GM18868 (cell line): ENCODE data around the gene LAD1.

Experiments
- ATAC-seq: cut with Tn5 transposase; IDR thresholded peaks from one replicate; pipeline ENCODE4 v1.9.1; 2021; ENCODE audit warnings: mild to moderate bottlenecking, moderate library complexity; ENCODE audit not compliant: unreplicated experiment

LAD1 gene

GRCh38 chr1:201419746-201420607, 20.9 kb upstream of the LAD1 start:
- ATAC-seq = peak; percentile 56

DNA sequence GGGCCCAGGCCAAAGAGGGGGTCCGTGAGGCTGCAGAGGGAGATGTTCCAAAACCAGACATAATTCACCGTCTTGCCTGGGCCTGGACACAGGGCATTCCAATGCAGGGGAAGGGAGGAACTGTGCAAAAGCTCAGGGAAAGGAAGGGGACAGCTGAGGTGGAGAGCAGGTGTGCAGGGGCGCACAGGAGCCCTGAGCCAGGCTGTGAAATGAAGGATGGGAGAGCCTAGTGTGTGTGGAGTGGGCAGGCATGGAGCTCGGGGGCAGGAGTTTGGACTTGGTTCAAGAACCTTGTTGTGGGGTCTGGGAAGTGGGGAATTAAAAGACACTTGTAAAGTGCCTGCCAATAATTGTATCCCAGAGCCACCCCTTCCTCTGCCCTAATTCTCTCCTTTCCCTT, 20.1 kb upstream of the LAD1 start:
- no peak for ATAC-seq

DNA sequence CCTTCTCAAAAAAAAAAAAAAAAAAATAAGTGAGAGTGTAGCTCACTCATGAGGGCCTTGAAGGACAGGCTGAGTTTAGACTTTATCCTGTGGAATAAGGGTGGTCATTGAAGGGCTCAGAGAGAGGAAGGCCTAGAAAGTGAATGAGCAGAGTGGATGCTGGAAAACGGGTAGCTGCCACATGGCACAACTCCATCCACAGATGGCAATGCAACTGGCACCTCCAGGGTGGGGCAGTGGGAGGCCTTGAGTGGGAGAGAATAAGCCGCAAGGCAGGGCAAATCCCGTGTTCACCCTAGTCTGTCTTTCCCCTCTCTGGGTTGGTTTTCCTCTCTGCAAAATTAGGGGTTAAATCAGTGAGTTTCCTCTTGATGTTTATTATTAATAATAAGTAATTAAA, 19.3 kb upstream of the LAD1 start:
- ATAC-seq = no peak

DNA sequence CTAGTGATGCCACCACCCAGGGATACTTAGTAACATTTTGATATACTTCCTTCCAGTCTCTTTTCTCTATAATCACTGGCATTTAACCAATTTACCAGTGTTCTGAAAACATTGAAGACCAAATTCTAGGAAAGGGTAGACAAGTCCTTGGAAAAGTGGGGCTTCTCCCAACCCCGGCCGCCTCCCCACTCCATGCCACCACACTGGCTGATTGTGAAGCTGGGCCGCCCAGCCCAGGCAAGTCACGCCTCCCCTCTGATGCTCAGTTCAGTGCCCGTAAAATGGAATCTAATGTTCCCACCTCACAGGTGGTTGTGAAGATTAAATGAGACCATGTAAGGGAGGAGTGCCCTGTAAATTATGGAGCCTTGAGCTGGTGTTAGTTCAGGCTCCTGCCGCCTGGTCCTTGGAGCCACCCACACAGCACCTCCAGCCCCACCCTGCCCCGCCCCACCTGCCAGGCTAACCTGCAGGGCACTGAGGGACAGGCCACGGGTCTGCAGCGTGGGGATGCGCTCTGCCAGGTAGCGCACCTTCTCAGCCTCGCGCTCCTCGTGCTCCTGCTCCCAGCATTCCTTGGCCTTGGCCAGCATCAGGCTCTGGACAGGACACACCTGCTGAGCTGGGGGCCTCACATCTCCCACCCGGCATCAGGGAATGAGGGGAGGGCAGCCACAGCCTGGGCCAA, 15.1 kb upstream of the LAD1 start:
- no peak for ATAC-seq

DNA sequence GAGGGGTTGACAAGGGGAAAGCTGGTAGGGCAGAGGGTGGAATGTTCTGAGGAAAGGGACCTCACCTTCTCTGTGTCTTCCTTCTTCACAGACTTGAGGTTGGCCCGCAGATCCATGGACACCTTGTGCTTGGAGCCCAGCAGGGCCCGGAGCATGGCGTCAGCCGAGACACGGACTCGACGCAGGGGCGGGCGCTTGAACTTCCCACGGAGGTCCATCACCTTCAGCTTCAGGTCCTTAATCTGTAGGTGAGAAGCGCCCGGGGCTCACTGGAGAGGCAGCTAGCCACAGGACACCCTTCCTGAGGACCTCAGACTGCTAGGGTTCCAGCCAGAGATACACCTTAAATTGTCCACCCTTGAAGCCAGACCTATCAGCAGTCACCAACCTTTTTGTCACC, 12.2 kb upstream of the LAD1 start:
- ATAC-seq = no peak

- ATAC-seq = no peak
Measured at GRCh38 chr1:201409440-201409839, 10.3 kb upstream of the LAD1 start.

GRCh38 chr1:201408834-201409200, 9.7 kb upstream of the LAD1 start:
- ATAC-seq = no peak

GRCh38 chr1:201408176-201408833, 9.2 kb upstream of the LAD1 start:
- peak; percentile 42 for ATAC-seq

DNA sequence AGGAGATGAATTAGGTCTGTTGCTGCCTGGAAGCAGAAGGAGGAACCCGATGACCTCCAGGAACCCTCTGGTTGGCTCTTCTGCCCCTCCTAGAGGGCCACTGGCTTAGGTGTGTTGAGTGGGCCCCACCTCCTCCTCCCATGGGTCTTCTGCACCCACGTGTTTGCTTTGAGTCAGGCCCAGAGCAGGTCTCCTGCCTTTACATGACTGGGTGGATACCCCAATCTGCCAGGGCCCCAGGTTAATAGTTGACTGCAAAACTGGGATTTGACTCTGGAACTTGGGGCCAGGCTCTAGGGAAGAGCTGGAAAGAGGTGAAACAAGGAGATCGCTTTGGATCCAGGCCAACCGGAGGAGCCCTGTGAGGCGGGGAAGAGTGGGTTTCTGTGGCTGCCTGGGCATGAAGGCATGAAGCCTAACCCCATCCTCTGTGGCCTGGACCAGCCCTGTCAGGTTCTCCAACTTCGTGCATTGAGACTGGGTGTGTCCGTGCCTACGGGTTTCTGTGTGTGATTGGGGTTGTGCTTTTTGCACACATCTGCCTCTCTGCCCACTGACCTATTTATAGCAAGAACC, 7.8 kb upstream of the LAD1 start:
- ATAC-seq = no peak

GRCh38 chr1:201405484-201405831, 6.3 kb upstream of the LAD1 start:
- no peak for ATAC-seq

- no peak for ATAC-seq
Measured at GRCh38 chr1:201404722-201405483, 5.8 kb upstream of the LAD1 start.

DNA sequence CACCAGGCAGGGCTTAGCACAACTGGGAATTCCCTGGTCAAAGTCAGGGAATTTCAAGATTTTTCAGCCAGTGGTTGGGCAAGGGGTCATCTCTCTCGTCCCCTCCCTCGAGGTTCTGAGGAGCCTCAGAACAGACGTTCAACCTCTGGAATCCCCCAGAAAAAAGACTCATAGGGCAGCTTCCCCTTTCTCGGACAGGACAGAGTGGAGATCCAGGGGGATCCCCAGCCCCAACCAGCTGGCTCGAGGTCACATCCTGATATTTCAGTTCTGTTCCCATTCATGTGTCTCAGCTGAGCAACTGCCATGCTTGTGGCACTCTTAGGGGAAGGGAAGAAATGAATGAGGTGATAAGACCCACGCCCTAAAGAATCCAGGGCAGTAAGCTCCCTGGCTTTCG, 4.9 kb upstream of the LAD1 start:
- ATAC-seq = peak; percentile 41

- no peak for ATAC-seq
Measured at GRCh38 chr1:201403359-201403758, 4.2 kb upstream of the LAD1 start.

GRCh38 chr1:201401700-201402099, 2.6 kb upstream of the LAD1 start:
- no peak for ATAC-seq

DNA sequence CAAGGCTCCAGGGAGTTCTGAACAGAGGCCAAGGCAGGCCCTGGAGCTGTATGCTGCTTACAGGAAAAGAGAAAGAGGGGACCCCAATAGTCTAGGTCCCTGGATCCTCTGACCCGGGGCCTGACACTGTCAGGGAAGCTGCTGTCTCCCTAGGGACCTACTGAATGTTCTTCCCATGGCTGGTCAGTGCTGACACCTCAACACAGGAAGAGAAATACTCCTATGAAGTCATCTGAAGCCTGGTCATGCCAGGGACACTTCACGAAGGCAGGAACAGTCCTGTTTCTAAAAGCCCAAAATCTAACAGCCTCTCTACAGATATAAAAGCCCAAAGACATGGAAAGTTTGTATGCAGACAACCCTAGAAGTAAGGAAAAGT, 1.7 kb upstream of the LAD1 start:
- no peak for ATAC-seq

- ATAC-seq = no peak
Measured at GRCh38 chr1:201400212-201400851, 1.2 kb upstream of the LAD1 start.

DNA sequence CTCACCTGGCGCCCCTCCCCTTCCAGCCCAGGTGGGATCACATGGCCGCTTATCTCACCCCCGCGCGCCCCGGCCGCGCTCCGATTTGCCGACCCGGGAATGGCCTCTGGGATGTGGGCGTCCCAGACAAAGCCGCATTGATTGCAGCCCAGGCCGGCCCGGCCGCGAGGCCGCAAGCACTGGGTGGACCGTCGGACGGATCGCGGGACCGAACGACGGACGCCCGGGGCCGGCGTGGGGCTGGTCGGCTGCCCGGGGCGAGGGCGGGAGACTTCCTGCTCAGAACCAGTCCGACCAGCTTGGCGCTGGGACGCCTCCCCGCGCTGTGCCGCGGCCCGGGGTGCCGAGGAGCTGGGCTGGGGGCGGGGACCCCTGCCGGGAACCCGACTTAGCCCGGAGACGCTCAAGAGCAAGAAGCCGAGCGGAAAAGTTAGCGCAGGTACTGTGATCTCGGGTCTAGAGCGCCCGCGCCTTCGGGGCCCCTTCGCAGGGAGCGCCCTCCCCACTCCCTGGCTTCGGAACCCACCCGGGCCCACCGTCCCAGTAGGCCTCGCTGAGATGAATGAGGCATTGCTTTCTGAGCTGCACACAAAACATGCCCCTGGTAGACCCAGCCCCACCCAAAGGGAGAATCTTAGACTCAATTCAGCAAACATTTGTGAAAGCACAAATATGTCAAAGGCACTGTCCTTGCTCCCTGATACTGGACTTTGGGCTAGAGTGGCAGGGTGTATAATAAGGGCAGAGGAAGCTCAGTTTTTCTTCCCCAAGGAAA, 415 bp upstream of the LAD1 start:
- no peak for ATAC-seq

DNA sequence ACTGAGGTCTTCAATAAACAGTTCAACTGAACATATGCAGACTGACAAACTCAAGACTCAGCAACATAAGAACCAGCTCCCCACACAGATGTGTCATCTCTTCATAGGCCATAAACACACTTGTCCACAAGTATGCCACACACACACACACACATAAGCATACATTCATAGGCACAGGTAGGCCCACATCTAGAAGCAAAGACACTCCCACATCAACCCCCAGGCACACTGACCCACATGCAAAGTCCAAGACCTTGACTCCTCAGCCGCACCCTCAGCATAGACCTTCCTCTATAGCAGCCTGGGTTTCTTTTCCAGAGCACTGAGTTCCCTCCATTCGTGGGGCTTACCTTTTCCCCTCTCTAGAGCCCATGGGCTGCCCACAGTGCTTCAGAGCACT, 1.4 kb downstream of the LAD1 start:
- ATAC-seq = no peak

DNA sequence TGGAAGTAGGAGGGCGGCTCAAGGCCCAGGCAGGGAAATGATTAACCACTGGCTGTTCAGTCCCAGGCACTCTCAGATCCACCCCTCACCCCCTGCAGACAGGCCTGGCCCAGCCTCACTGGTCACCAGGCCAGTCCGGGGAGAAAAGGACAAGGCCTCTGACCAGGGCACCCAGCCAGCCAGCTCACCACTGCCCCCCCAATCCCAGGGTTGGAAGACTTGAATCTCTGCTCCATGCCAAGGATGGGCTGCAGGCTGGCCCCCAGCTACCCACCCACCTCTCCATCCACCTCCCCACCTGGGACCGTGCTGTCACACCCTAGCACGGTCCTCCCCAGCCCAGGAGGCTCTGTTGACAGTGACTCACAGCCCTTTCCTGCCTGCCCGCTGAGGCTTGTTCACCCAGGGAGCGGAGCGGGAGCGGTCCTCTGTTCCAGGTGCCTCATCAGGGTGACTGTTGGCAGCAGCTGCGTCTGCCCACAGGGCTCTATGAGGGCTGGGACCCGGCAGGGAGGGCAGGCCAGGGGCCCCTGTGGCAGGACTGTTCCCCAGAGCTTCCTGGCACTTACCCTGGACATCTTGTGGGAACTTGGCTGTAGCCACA, 2.2 kb downstream of the LAD1 start:
- no peak for ATAC-seq
